Measurements from ENCODE around the gene MAGI1. TPM values are rescaled to one million over a fixed set of nuclear protein-coding genes. Genes with fewer than 3 reads are reported as not detected.

MAGI1 gene
- total RNA-seq, 1 donor from 2014 or later: 21.9 TPM

DNA sequence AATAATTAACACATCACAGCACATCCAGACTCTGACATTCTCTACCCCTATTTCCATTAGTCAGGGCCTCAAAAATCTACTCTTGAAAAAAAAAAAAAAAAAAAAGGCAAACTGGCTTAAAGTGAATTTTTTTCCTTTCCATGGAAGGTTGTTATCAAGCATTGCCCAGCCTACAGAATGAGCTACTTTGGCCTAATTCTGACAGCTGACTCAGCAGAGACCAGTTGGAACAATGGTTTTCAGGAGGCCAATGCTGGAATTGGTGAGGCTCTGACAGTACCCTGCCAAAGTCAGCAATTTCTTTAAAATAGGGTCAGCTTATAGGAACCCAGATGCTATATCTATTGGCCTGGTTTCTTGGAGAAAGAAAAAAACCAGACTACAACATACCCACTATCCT is 454.7 kb downstream of the MAGI1 start:
- peaks cover 21% of the 10 kb centered on the region for H3K4me1 Mint-ChIP-seq (ENCODE audit: unreplicated experiment)
- no peak for TF ChIP-seq CTCF (IDR thresholded peaks at IDR 0.05)
- no peak overlapping the region for H3K27ac Mint-ChIP-seq (ENCODE audit: unreplicated experiment)
- H3K27me3 Mint-ChIP-seq (ENCODE audit: unreplicated experiment): no peaks in the 10 kb centered on the region
- no peak overlapping the region for H3K4me3 Mint-ChIP-seq (ENCODE audit: unreplicated experiment)
- peaks cover 6% of the 10 kb centered on the region for H3K9me3 Mint-ChIP-seq (ENCODE audit: unreplicated experiment)
- H3K36me3 Mint-ChIP-seq (ENCODE audit: unreplicated experiment): no peaks in the 10 kb centered on the region
- DNase-seq (ENCODE audit: extremely low spot score, unreplicated experiment): no peak

DNA sequence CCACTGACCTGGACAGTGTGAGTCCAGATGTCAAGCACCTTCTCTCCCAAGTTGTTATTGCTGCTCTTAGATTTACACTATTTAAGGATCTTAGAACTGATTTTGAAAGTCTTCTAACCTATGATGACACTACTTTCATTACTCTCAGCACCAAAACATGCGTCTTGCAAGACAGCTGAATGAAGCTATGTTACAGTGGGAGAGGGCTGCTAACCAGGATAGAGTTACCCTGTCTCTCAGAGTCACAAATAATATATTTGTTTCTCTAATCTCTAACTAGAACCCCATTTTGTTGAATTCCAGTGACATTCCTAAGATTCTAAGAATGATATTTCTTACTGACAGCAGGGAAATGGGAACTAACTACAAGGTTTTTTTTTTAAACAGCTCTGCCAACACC is 455.5 kb downstream of the MAGI1 start:
- no peaks in the 10 kb centered on the region for H3K36me3 Mint-ChIP-seq (ENCODE audit: unreplicated experiment)
- no peak for DNase-seq (ENCODE audit: extremely low spot score, unreplicated experiment)
- H3K27me3 Mint-ChIP-seq (ENCODE audit: unreplicated experiment): no peaks in the 10 kb centered on the region
- H3K9me3 Mint-ChIP-seq (ENCODE audit: unreplicated experiment): peaks cover 6% of the 10 kb centered on the region
- no peak for TF ChIP-seq CTCF (IDR thresholded peaks at IDR 0.05)
- H3K4me3 Mint-ChIP-seq (ENCODE audit: unreplicated experiment): no peak overlapping the region
- H3K4me1 Mint-ChIP-seq (ENCODE audit: unreplicated experiment): peaks cover 28% of the 10 kb centered on the region
- H3K27ac Mint-ChIP-seq (ENCODE audit: unreplicated experiment): peak overlapping the region; percentile 8

DNA sequence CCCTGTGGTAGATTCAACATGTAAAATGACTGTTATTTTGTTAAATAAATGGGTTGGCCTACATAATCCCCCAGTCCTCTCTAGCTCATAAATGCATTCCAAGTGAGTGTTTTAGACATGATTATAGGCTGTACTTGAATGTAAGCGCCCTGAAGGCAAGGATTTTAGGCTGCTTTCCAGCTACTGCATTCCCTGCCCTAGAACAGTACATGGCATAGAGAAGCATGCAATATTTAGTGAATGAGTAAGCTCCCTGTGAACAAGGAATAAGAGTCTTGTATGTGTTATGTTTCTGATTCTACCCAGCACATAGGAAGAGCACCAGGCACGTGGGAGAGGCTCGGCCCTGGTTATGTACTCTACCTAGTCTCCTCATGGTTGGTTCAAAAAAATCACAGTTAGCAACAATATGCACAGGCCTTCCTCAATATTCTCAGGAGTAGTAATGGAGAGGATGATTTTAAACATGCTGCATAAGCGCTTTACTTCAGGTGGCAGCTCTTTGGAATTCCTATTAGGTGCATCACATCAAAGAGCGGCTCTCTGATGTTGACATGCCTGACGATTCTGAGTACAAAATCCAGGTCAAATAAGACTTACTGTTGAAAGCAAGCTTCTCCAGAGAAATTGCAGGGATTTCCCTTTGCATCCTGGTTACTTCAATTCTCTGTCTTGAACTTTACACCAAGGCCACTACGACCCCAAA is 456.6 kb downstream of the MAGI1 start:
- H3K27ac Mint-ChIP-seq (ENCODE audit: unreplicated experiment): no peak overlapping the region

GRCh38 chr3:65581313-65581712 is 457.4 kb downstream of the MAGI1 start:
- no peak for DNase-seq (ENCODE audit: extremely low spot score, unreplicated experiment)
- Mint-ChIP-seq H3K27ac (ENCODE audit: unreplicated experiment) (no peak overlapping the region), H3K27me3 (ENCODE audit: unreplicated experiment) (no peaks in the 10 kb centered on the region), H3K4me3 (ENCODE audit: unreplicated experiment) (no peak overlapping the region), H3K9me3 (ENCODE audit: unreplicated experiment) (peaks cover 6% of the 10 kb centered on the region), H3K36me3 (ENCODE audit: unreplicated experiment) (no peaks in the 10 kb centered on the region), H3K4me1 (ENCODE audit: unreplicated experiment) (peaks cover 45% of the 10 kb centered on the region)
- no peak for TF ChIP-seq CTCF (IDR thresholded peaks at IDR 0.05)

More for the DNA sequence above, 456.6 kb downstream of the MAGI1 start:
- Mint-ChIP-seq H3K4me3 (ENCODE audit: unreplicated experiment) (no peak overlapping the region), H3K36me3 (ENCODE audit: unreplicated experiment) (no peaks in the 10 kb centered on the region), H3K27me3 (ENCODE audit: unreplicated experiment) (no peaks in the 10 kb centered on the region), H3K9me3 (ENCODE audit: unreplicated experiment) (peaks cover 6% of the 10 kb centered on the region), H3K4me1 (ENCODE audit: unreplicated experiment) (peaks cover 36% of the 10 kb centered on the region)
- DNase-seq (ENCODE audit: extremely low spot score, unreplicated experiment): no peak
- no peak for TF ChIP-seq CTCF (IDR thresholded peaks at IDR 0.05)

DNA sequence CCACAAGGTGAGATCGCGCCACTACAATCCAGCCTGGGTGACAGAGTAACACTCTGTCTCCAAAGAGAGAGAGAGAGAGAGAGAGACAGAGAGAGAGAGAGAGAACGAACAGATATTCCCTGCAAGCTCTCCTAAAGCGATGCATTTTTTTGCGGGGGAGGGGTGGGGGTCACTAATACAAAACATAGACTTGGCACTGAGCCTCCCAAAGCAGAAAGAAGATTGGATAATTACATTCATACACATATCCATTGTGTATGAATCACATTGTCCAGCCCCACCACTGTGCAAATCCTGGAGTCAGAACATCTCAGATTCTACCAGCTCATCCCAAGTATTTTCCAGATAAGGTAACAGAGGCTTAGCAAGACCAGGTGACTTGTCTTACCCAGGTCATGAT is 459.9 kb downstream of the MAGI1 start:
- Mint-ChIP-seq H3K27ac (ENCODE audit: unreplicated experiment) (no peak overlapping the region), H3K9me3 (ENCODE audit: unreplicated experiment) (peaks cover 13% of the 10 kb centered on the region), H3K4me1 (ENCODE audit: unreplicated experiment) (peaks cover 59% of the 10 kb centered on the region), H3K4me3 (ENCODE audit: unreplicated experiment) (no peak overlapping the region), H3K36me3 (ENCODE audit: unreplicated experiment) (no peaks in the 10 kb centered on the region), H3K27me3 (ENCODE audit: unreplicated experiment) (no peaks in the 10 kb centered on the region)
- no peak for TF ChIP-seq CTCF (IDR thresholded peaks at IDR 0.05)
- DNase-seq (ENCODE audit: extremely low spot score, unreplicated experiment): no peak

Data from osteocyte (in vitro differentiated cells).